NCI-H82 treated with DMSO at 0.1 percent for 48 hours (cell line): ENCODE data around the gene NDST3.

ENCODE experiments used
- DNase-seq: peaks from one replicate; lab custom pipeline; 2025; ENCODE audit not compliant: unreplicated experiment; lab: John Stamatoyannopoulos, UW

The NDST3 gene

GRCh38 chr4:118173956-118174725, 139.9 kb downstream of the NDST3 start:
- DNase-seq = no peak

GRCh38 chr4:118175506-118175905, 141.2 kb downstream of the NDST3 start:
- DNase-seq = no peak

GRCh38 chr4:118177126-118177525, 142.8 kb downstream of the NDST3 start:
- DNase-seq = no peak

GRCh38 chr4:118180776-118181175, 146.5 kb downstream of the NDST3 start:
- no peak for DNase-seq

GRCh38 chr4:118190903-118191302, 156.6 kb downstream of the NDST3 start:
- no peak for DNase-seq

- DNase-seq = no peak
These were observed 159.1 kb downstream of the NDST3 start for GRCh38 chr4:118193421-118193820.

GRCh38 chr4:118206627-118207026, 172.3 kb downstream of the NDST3 start:
- no peak for DNase-seq

- no peak for DNase-seq
These were observed 178.8 kb downstream of the NDST3 start for GRCh38 chr4:118213101-118213500.

GRCh38 chr4:118215826-118216225, 181.5 kb downstream of the NDST3 start:
- DNase-seq = no peak

GRCh38 chr4:118221227-118221800, 187.0 kb downstream of the NDST3 start:
- DNase-seq = no peak

GRCh38 chr4:118224243-118224829, 190.1 kb downstream of the NDST3 start:
- DNase-seq = peak; percentile 64

GRCh38 chr4:118225511-118225910, 191.2 kb downstream of the NDST3 start:
- DNase-seq = no peak

- DNase-seq = no peak
These were observed 192.2 kb downstream of the NDST3 start for GRCh38 chr4:118226311-118227010.

GRCh38 chr4:118235566-118236120, 201.4 kb downstream of the NDST3 start:
- DNase-seq = no peak

GRCh38 chr4:118237531-118237930, 203.2 kb downstream of the NDST3 start:
- DNase-seq = no peak

GRCh38 chr4:118249890-118250289, 215.6 kb downstream of the NDST3 start:
- DNase-seq = no peak

GRCh38 chr4:118254368-118254767, 220.1 kb downstream of the NDST3 start:
- no peak for DNase-seq

GRCh38 chr4:118259111-118259510, 224.8 kb downstream of the NDST3 start:
- peak; percentile 51 for DNase-seq

- no peak for DNase-seq
These were observed 226.0 kb downstream of the NDST3 start for GRCh38 chr4:118260309-118260708.

GRCh38 chr4:118264096-118264495, 229.8 kb downstream of the NDST3 start:
- DNase-seq = no peak

GRCh38 chr4:118265312-118266144, 231.2 kb downstream of the NDST3 start:
- no peak for DNase-seq
